Activated CD8-positive, alpha-beta memory T cell treated with anti-CD3 and anti-CD28 coated beads, Interleukin-2, amount 10 ng/mL, durations not matched to agents 7 days and 5 days (primary cell): Measurements from ENCODE around the gene ISM1. TPM values are rescaled to one million over a fixed set of nuclear protein-coding genes. Genes with fewer than 3 reads are reported as not detected.

ENCODE experiments used
- ATAC-seq: fragments of 150-1000 bp; cut with Tn5 transposase; one replicate; pipeline ENCODE4 v1.10.0; 2021; ENCODE audit warnings: moderate library complexity
- CTCF ChIA-PET: fragments of 350-600 bp; sonication (Branson Sonifier 250); formaldehyde crosslinking; loops from one replicate; lab custom pipeline; 2021; ENCODE audit warnings: antibody characterized with exemption; lab: Charles Lee
- DNase-seq: peaks from one replicate; pipeline ENCODE4 v3.0.0-alpha.2; 2020
- H3K27ac Mint-ChIP-seq: one replicate; pipeline ENCODE4 v1.8.0; 2021; ENCODE audit warnings: mild to moderate bottlenecking, mixed read lengths
- H3K27me3 Mint-ChIP-seq: one replicate; pipeline ENCODE4 v1.8.0; 2021; ENCODE audit warnings: mixed read lengths
- H3K36me3 Mint-ChIP-seq: one replicate; pipeline ENCODE4 v1.8.0; 2021; ENCODE audit warnings: mild to moderate bottlenecking, mixed read lengths
- H3K4me1 Mint-ChIP-seq: one replicate; pipeline ENCODE4 v1.8.0; 2021; ENCODE audit warnings: mixed read lengths
- H3K4me3 Mint-ChIP-seq: one replicate; pipeline ENCODE4 v1.8.0; 2021; ENCODE audit warnings: mild to moderate bottlenecking, moderate library complexity, mixed read lengths
- H3K9me3 Mint-ChIP-seq: one replicate; pipeline ENCODE4 v1.8.0; 2022; ENCODE audit warnings: low read depth, mixed read lengths
- total RNA-seq, 2 experiments: library from RNA; stranded (reverse); gene quantifications; one replicate each; pipeline ENCODE4 v1.2.3, GENCODE V29; 2021

ISM1 gene
- total RNA-seq, 2 experiments from 2014 or later, result 0.12 to 0.23 TPM

GRCh38 chr20:13211956-13212618 is 9.0 kb upstream of the ISM1 start:
- H3K27ac Mint-ChIP-seq, result no peak overlapping the region
- CTCF ChIA-PET, result no interaction called here

GRCh38 chr20:13212750-13213149 is 8.3 kb upstream of the ISM1 start:
- DNase-seq (no peak), ATAC-seq (peak; percentile 58)
- no peak overlapping the region for H3K27ac Mint-ChIP-seq
- H3K36me3 Mint-ChIP-seq, result no peaks in the 10 kb centered on the region
- CTCF ChIA-PET, result no interaction called here
- no peak overlapping the region for H3K4me3 Mint-ChIP-seq
- peaks cover 56% of the 10 kb centered on the region for H3K27me3 Mint-ChIP-seq
- H3K9me3 Mint-ChIP-seq, result no peaks in the 10 kb centered on the region
- peaks cover 5% of the 10 kb centered on the region for H3K4me1 Mint-ChIP-seq

More at GRCh38 chr20:13211956-13212618, 9.0 kb upstream of the ISM1 start:
- Mint-ChIP-seq H3K9me3 (no peaks in the 10 kb centered on the region), H3K27me3 (peaks cover 50% of the 10 kb centered on the region), H3K36me3 (no peaks in the 10 kb centered on the region), H3K4me3 (no peak overlapping the region), H3K4me1 (peaks cover 5% of the 10 kb centered on the region)
- DNase-seq (no peak), ATAC-seq (no peak)

GRCh38 chr20:13213335-13213734 is 7.7 kb upstream of the ISM1 start:
- no peaks in the 10 kb centered on the region for H3K9me3 Mint-ChIP-seq
- CTCF ChIA-PET, result no interaction called here
- peaks cover 62% of the 10 kb centered on the region for H3K27me3 Mint-ChIP-seq
- no peak overlapping the region for H3K4me3 Mint-ChIP-seq
- peaks cover 5% of the 10 kb centered on the region for H3K4me1 Mint-ChIP-seq
- H3K27ac Mint-ChIP-seq, result no peak overlapping the region
- no peak for ATAC-seq
- H3K36me3 Mint-ChIP-seq, result no peaks in the 10 kb centered on the region
- DNase-seq, result no peak

- no peaks in the 10 kb centered on the region for H3K9me3 Mint-ChIP-seq
- no peak overlapping the region for H3K4me3 Mint-ChIP-seq
- no peak overlapping the region for H3K27ac Mint-ChIP-seq
- no peaks in the 10 kb centered on the region for H3K36me3 Mint-ChIP-seq
- peaks cover 83% of the 10 kb centered on the region for H3K27me3 Mint-ChIP-seq
- peaks cover 16% of the 10 kb centered on the region for H3K4me1 Mint-ChIP-seq
- ATAC-seq, result no peak
- CTCF ChIA-PET, result no interaction called here
- DNase-seq, result no peak
These were observed 4.5 kb upstream of the ISM1 start for GRCh38 chr20:13216533-13216932.

GRCh38 chr20:13219327-13220193 is 1.5 kb upstream of the ISM1 start:
- Mint-ChIP-seq H3K9me3 (no peaks in the 10 kb centered on the region), H3K4me1 (peaks cover 14% of the 10 kb centered on the region), H3K27me3 (peaks cover 83% of the 10 kb centered on the region), H3K27ac (no peak overlapping the region), H3K36me3 (no peaks in the 10 kb centered on the region), H3K4me3 (peak overlapping the region; percentile 33)
- ATAC-seq (no peak), DNase-seq (no peak)
- CTCF ChIA-PET, result no interaction called here

GRCh38 chr20:13220194-13220903 is 725 bp upstream of the ISM1 start:
- Mint-ChIP-seq H3K4me3 (peak overlapping the region; percentile 48), H3K9me3 (no peaks in the 10 kb centered on the region), H3K4me1 (peaks cover 13% of the 10 kb centered on the region), H3K36me3 (no peaks in the 10 kb centered on the region), H3K27ac (no peak overlapping the region), H3K27me3 (peaks cover 76% of the 10 kb centered on the region)
- no peak for ATAC-seq
- CTCF ChIA-PET, result no interaction called here
- no peak for DNase-seq

- peak; percentile 53 for ATAC-seq
- CTCF ChIA-PET, result no interaction called here
- Mint-ChIP-seq H3K27ac (no peak overlapping the region), H3K36me3 (peaks cover 1% of the 10 kb centered on the region), H3K4me1 (peaks cover 13% of the 10 kb centered on the region), H3K4me3 (no peak overlapping the region), H3K9me3 (no peaks in the 10 kb centered on the region), H3K27me3 (peaks cover 72% of the 10 kb centered on the region)
- DNase-seq, result no peak
These were observed 219 bp downstream of the ISM1 start for GRCh38 chr20:13221313-13221672.

GRCh38 chr20:13221673-13222318 is 722 bp downstream of the ISM1 start:
- Mint-ChIP-seq H3K27ac (no peak overlapping the region), H3K4me1 (peaks cover 13% of the 10 kb centered on the region), H3K4me3 (peak overlapping the region; percentile 55), H3K9me3 (peaks cover 3% of the 10 kb centered on the region), H3K27me3 (peaks cover 72% of the 10 kb centered on the region), H3K36me3 (peaks cover 5% of the 10 kb centered on the region)
- ATAC-seq (peak; percentile 86), DNase-seq (peak; percentile 66)
- CTCF ChIA-PET, result interaction anchor here (1.4 kb wide), 1 partner anchor 80 kb away, joined by 3 read pairs; no protein-coding TSS in a partner anchor

- Mint-ChIP-seq H3K36me3 (peaks cover 5% of the 10 kb centered on the region), H3K4me1 (peaks cover 13% of the 10 kb centered on the region), H3K9me3 (peaks cover 3% of the 10 kb centered on the region), H3K27ac (no peak overlapping the region), H3K4me3 (peak overlapping the region; percentile 55), H3K27me3 (peaks cover 69% of the 10 kb centered on the region)
- CTCF ChIA-PET, result interaction anchor here (1.4 kb wide), 1 partner anchor 80 kb away, joined by 3 read pairs; no protein-coding TSS in a partner anchor
- no peak for ATAC-seq
- DNase-seq, result no peak
These were observed 1.2 kb downstream of the ISM1 start for GRCh38 chr20:13222319-13222716.

- peaks cover 19% of the 10 kb centered on the region for H3K4me1 Mint-ChIP-seq
- H3K4me3 Mint-ChIP-seq, result no peak overlapping the region
- DNase-seq, result no peak
- CTCF ChIA-PET, result no interaction called here
- peaks cover 7% of the 10 kb centered on the region for H3K36me3 Mint-ChIP-seq
- ATAC-seq, result no peak
- peaks cover 3% of the 10 kb centered on the region for H3K9me3 Mint-ChIP-seq
- peaks cover 57% of the 10 kb centered on the region for H3K27me3 Mint-ChIP-seq
- H3K27ac Mint-ChIP-seq, result no peak overlapping the region
These were observed 2.9 kb downstream of the ISM1 start for GRCh38 chr20:13223736-13224520.

- Mint-ChIP-seq H3K27me3 (peaks cover 51% of the 10 kb centered on the region), H3K36me3 (peaks cover 9% of the 10 kb centered on the region), H3K4me1 (peaks cover 31% of the 10 kb centered on the region), H3K4me3 (no peak overlapping the region), H3K27ac (no peak overlapping the region), H3K9me3 (peaks cover 3% of the 10 kb centered on the region)
- CTCF ChIA-PET, result interaction anchor here (1.0 kb wide), 1 partner anchor 10 kb away, joined by 3 read pairs; no protein-coding TSS in a partner anchor
- ATAC-seq (no peak), DNase-seq (no peak)
These were observed 5.3 kb downstream of the ISM1 start for GRCh38 chr20:13226367-13226766.

- Mint-ChIP-seq H3K27me3 (peaks cover 36% of the 10 kb centered on the region), H3K4me1 (peaks cover 34% of the 10 kb centered on the region), H3K36me3 (peaks cover 9% of the 10 kb centered on the region), H3K9me3 (peaks cover 3% of the 10 kb centered on the region), H3K4me3 (no peak overlapping the region), H3K27ac (peak overlapping the region; percentile 52)
- DNase-seq (no peak), ATAC-seq (no peak)
- CTCF ChIA-PET, result no interaction called here
These were observed 7.7 kb downstream of the ISM1 start for GRCh38 chr20:13228771-13229170.
